Activated naive CD4-positive, alpha-beta T cell treated with Interleukin-2 at 50 U/mL for 16 hours (primary cell): ENCODE data around the gene HYDIN.
A peak's percentile ranks its signal among the peaks of the same experiment; 100 is the strongest.

ENCODE experiments used
- DNase-seq: peaks from one replicate; pipeline ENCODE4 v3.0.0-alpha.2; 2020

The HYDIN gene

GRCh38 chr16:70784692-70785555 is 445.6 kb downstream of the HYDIN start:
- DNase-seq = no peak

- no peak for DNase-seq
Measured at GRCh38 chr16:70782237-70782636, 448.3 kb downstream of the HYDIN start.

GRCh38 chr16:70781800-70782199 is 448.7 kb downstream of the HYDIN start:
- no peak for DNase-seq

- DNase-seq = no peak
Measured at GRCh38 chr16:70780546-70780945, 450.0 kb downstream of the HYDIN start.

- DNase-seq = no peak
Measured at GRCh38 chr16:70779361-70779760, 451.2 kb downstream of the HYDIN start.

- no peak for DNase-seq
Measured at GRCh38 chr16:70778901-70779309, 451.6 kb downstream of the HYDIN start.

- no peak for DNase-seq
Measured at GRCh38 chr16:70777973-70778406, 452.5 kb downstream of the HYDIN start.

- no peak for DNase-seq
Measured at GRCh38 chr16:70777496-70777895, 453.0 kb downstream of the HYDIN start.

GRCh38 chr16:70775399-70775798 is 455.1 kb downstream of the HYDIN start:
- DNase-seq = no peak

- DNase-seq = no peak
Measured at GRCh38 chr16:70774261-70774660, 456.3 kb downstream of the HYDIN start.

- no peak for DNase-seq
Measured at GRCh38 chr16:70772493-70772892, 458.0 kb downstream of the HYDIN start.

- DNase-seq = peak; percentile 56
Measured at GRCh38 chr16:70770626-70771552, 459.6 kb downstream of the HYDIN start.

- no peak for DNase-seq
Measured at GRCh38 chr16:70770291-70770625, 460.3 kb downstream of the HYDIN start.

GRCh38 chr16:70769761-70770160 is 460.8 kb downstream of the HYDIN start:
- DNase-seq = no peak

- no peak for DNase-seq
Measured at GRCh38 chr16:70769131-70769530, 461.4 kb downstream of the HYDIN start.

GRCh38 chr16:70768203-70768580 is 462.3 kb downstream of the HYDIN start:
- no peak for DNase-seq

- no peak for DNase-seq
Measured at GRCh38 chr16:70767377-70768202, 462.9 kb downstream of the HYDIN start.

GRCh38 chr16:70766658-70767057 is 463.9 kb downstream of the HYDIN start:
- DNase-seq = no peak

GRCh38 chr16:70766176-70766575 is 464.3 kb downstream of the HYDIN start:
- no peak for DNase-seq

- no peak for DNase-seq
Measured at GRCh38 chr16:70765491-70765890, 465.0 kb downstream of the HYDIN start.

- no peak for DNase-seq
Measured at GRCh38 chr16:70764632-70765031, 465.9 kb downstream of the HYDIN start.

- DNase-seq = no peak
Measured at GRCh38 chr16:70760221-70760620, 470.3 kb downstream of the HYDIN start.

- no peak for DNase-seq
Measured at GRCh38 chr16:70759666-70760065, 470.9 kb downstream of the HYDIN start.
